NOMO-1 treated with DMSO at 0.1 percent for 48 hours (cell line): ENCODE results near the gene PLEKHA4.
A peak's percentile ranks its signal among the peaks of the same experiment; 100 is the strongest.
"Not testable (repeated sequence)": the region's sequence is repeated elsewhere in the genome, so short reads cannot be mapped to it uniquely, and the experiment has no call there.

ENCODE experiments used
- DNase-seq: peaks from one replicate; lab custom pipeline; 2025; ENCODE audit not compliant: unreplicated experiment; lab: John Stamatoyannopoulos, UW

The PLEKHA4 gene

DNA sequence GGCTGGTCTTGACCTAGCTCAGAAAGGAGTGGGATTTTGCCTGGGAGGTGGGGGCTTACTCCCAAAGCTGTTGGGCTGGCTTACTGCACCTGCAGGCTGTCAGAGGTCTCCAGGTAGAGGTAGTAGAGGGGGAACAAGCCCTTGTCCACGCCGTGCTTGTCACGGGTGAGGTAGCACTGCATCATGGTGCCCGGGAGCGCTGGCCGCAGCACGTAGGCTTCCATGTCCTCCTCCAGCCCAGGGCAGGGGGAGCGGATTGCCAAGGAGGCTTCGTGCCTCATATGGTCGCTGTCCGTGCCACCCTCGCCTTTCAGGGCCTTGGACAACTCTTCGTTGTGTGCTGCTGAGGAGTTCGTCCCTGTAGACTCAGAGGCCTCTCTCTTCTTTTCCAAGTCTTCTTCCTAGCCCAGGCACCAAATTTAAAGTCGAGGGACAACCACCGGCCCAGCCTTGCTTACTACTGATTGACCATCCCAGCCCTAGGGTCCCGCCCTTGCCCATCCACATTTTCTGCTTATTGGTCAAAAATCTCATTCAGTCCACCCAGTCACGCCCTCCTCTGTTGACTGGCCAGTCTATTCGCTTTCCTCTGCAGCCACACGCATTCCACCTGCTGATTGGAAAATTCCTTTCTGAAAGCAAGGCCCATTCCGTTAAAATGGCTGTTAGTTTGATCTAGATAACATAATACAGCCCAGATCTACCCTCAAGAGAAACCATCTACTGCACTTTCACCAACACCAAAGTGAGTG, 19.6 kb upstream of the PLEKHA4 start:
- no peak for DNase-seq

DNA sequence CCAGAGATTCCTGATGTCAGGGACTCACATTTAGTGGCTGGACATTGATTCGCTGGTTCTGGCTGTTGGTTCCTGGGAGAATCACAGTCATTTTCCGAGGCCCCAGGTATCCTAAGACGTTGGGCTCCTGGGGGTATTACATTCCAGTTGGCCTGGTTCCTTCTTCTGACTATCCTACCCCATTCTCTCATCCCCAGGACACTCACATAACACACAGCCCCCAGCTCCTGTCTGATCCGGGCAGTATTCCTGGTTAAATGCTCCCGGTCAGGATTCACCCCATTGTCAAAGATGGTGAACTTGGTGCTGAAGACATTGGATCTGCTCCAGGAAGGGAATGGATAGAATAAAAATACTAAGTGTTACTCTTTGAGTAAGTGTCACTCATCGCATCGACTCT, 15.3 kb upstream of the PLEKHA4 start:
- DNase-seq: no peak

DNA sequence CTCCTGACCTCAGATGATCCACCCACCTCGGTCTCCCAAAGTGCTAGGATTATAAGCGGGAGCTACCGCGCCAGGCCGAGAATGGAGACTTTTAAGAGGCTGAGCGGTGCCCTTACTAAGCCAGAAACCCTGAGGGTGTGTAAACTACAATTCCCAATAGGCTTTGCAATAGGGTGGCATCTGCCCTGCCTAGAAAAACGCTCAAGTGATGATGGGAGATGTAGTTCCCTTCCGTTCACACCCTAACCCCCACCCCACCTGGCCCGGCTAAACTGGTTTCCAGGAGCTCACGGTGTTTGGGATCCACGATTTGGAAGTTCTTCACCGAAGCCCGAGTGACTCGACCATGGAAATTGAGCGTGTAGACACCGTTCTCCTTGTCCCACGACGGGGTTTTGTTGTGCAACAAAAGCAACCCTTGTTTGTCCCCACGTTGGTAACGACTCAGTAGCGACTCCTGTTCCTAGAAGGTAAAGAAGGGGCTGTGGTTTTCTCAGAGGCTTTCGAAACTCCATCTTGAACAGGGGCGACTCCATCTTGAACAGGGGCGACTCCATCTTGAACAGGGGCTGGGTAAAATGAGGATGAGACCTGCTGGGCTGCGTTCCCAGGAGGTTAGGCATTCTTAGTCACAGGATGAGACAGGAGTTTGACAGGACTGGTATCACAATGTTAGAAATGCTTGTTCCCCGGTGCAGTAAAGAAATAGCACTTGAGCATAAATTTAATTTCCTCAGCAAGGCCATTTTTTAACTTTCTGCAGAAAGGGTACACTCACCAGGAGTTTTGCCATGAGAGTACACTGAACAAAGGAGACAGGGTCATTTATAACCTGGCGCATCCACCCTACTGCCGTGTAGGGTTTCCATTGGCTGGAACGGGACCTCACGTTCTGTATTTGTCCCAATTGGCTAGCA, 13.6 kb upstream of the PLEKHA4 start:
- DNase-seq: no peak

DNA sequence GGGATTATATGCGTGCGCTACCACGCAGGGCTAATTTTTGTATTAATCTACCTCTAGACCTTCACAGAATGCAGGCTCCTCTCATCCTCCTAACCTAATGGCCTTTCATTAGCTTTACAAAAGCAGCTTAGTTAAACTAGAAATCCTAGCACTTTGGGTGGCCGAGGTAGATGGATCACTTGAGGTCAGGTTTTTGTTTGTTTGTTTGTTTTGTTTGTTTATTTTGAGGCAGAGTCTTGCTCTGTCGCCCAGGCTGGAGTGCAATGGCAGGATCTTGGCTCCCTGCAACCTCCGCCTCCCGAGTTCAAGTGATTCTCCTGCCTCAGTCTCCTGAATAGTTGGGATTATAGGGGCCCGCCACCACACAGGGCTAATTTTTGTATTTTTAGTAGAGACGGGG, 11.3 kb upstream of the PLEKHA4 start:
- DNase-seq: not testable (repeated sequence)

DNA sequence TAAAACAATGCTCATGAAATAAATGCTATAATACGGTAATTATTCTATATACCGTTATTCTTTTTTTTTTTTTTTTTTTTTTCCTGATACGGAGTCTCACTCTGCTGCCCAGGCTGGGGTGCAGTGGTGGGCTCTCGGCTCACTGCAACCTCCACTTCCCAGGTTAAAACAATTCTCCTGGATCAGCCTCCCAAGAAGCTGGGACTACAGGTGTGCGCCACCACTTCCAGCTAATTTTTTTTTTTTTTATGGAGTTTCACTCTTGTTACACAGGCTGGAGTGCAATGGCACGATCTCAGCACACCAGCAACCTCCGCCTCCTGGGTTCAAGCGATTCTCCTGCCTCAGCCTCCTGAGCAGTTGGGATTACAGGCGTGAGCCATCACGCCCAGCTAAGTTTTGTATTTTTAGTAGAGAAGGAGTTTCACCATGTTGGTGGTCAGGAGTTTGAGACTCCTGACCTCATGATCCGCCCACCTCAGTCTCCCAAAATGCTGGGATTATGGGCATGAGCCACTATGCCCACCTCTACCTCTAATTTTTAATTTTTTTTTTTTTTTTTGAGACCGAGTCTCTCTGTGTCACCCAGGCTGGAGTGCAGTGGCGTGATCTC, 10.7 kb upstream of the PLEKHA4 start:
- no peak for DNase-seq

DNA sequence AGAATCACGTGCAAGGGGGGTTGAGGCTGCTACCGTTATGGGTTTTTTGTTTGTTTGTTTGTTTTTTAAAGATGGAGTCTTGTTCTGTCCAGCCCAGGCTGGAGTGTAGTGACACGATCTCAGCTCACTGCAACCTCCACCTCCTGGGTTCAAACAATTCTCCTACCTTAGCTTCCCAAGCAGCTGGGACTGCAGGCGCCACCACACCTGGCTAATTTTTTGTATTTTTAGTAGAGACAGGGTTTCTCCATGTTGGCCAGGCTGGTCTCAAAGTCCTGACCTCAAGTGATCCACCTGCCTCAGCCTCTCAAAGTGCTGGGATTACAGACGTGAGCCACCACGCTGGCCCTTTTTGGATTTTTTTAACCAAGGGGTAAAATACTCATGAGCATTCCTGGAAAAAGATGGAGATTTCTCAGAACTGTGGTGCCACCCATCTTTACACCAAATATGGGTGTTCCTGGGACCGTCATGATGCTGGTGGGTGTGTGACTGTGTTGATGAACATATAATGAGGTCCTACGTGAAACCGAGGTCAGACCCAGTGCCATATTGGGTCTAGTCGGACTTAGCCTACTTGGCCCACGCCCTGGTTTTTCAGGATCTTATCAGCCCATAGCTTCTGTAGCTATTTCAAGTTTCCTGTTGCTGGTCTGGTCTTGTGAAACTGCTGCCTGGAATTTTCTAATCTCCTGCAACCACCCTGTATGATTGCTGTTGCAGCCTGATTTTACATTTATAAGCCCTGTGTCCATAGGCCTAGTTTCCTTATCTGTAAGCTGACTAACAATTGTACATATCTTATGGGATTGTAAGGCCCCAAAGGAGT, 10.0 kb upstream of the PLEKHA4 start:
- DNase-seq: no peak

DNA sequence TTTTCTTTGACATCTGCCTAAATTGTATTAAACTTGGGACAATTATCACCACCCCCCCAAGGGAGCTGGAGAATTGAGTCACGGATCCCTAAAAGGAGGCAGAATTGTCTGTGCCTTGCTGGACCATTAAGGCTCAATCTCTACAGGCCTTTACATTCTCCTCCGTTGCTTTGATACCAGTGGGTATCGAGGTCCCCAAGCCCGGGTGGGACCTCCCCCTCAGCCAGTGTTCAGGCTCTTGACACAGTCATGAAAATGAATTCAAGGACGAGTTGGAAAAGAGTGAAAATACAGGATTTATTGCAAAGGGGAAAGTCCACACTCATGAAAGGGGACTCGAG, 9.4 kb upstream of the PLEKHA4 start:
- no peak for DNase-seq

DNA sequence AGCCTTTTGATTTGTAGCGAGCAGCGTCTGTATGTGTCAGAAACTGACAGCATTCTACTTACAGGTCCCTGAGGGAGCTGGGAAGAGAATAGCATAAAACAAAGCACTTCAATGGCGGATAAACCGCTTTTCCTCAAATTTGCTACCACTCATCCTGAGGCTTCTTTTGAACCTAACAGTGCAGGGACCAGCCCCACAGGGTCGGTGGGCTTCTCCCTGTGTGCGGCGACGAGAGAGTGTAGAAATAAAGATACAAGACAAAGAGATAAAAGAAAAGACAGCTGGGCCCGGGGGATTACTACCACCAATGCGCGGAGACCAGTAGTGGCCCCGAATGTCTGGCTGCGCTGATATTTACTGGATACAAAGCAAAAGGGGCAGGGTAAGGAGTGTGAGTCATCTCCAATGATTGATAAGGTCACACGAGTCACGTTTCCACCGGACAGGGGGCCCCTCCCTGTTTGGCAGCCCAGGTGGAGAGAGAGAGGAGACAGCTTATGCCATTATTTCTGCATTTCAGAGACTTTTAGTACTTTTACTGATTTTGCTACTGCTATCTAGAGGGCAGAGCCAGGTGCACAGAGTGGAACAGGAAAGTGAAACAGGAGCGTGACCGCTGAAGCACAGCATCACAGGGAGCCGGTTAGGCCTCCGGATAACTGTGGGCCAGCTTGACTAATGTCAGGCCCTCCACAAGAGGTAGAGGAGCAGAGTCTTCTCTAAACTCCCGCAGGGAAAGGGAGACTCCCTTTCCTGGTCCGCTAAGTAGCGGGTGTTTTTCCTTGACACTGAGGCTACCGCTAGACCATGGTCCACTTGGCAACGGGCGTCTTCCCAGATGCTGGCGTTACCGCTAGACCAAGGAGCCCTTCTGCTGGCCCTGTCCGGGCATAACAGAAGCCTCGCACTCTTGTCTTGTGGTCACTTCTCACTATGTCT, 7.9 kb upstream of the PLEKHA4 start:
- DNase-seq: not testable (repeated sequence)

DNA sequence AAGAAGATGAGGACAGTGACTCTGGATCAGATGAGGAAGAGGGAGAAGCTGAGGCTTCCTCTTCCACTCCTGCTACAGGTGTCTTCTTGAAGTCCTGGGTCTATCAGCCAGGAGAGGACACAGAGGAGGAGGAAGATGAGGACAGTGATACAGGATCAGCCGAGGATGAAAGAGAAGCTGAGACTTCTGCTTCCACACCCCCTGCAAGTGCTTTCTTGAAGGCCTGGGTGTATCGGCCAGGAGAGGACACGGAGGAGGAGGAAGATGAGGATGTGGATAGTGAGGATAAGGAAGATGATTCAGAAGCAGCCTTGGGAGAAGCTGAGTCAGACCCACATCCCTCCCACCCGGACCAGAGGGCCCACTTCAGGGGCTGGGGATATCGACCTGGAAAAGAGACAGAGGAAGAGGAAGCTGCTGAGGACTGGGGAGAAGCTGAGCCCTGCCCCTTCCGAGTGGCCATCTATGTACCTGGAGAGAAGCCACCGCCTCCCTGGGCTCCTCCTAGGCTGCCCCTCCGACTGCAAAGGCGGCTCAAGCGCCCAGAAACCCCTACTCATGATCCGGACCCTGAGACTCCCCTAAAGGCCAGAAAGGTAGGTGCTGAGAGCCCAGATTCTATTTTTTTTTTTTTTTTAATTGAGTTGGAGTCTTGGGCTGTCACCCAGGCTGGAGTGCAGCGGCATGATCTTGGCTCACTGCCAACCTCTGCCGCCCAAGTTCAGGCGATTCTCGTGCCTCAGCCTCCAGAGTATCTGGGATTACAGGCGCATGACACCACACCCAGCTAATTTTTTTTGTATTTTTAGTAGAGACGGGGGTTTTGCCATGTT, 6.1 kb upstream of the PLEKHA4 start:
- peak; percentile 11 for DNase-seq

DNA sequence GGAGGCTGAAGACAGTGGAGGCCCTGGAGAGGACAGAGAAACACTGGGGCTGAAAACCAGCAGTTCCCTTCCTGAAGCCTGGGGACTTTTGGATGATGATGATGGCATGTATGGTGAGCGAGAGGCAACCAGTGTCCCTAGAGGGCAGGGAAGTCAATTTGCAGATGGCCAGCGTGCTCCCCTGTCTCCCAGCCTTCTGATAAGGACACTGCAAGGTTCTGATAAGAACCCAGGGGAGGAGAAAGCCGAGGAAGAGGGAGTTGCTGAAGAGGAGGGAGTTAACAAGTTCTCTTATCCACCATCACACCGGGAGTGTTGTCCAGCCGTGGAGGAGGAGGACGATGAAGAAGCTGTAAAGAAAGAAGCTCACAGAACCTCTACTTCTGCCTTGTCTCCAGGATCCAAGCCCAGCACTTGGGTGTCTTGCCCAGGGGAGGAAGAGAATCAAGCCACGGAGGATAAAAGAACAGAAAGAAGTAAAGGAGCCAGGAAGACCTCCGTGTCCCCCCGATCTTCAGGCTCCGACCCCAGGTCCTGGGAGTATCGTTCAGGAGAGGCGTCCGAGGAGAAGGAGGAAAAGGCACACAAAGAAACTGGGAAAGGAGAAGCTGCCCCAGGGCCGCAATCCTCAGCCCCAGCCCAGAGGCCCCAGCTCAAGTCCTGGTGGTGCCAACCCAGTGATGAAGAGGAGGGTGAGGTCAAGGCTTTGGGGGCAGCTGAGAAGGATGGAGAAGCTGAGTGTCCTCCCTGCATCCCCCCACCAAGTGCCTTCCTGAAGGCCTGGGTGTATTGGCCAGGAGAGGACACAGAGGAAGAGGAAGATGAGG, 5.3 kb upstream of the PLEKHA4 start:
- DNase-seq: peak; percentile 27

DNA sequence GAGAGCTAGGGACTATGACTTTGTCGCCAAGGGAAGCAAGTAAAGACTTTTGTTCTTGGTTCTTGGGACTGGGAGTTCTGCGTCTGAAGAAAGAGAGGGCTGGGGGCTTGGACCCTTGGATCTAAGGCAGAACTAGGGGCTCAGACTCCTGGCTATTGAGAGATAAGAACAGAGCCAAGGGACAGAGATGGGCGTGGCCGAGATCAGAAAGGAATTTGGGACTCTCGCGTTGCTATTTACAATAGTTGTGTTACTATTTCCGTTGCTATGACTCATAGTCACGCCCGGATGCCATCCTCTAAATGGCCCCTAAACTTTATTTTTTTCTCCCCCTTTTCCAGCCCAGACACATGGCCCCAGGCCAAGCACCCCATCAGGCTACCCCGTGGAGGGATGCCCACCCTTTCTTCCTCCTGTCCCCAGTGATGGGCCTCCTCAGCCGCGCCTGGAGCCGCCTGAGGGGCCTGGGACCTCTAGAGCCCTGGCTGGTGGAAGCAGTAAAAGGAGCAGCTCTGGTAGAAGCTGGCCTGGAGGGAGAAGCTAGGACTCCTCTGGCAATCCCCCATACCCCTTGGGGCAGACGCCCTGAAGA, 4.6 kb upstream of the PLEKHA4 start:
- peak; percentile 96 for DNase-seq

DNA sequence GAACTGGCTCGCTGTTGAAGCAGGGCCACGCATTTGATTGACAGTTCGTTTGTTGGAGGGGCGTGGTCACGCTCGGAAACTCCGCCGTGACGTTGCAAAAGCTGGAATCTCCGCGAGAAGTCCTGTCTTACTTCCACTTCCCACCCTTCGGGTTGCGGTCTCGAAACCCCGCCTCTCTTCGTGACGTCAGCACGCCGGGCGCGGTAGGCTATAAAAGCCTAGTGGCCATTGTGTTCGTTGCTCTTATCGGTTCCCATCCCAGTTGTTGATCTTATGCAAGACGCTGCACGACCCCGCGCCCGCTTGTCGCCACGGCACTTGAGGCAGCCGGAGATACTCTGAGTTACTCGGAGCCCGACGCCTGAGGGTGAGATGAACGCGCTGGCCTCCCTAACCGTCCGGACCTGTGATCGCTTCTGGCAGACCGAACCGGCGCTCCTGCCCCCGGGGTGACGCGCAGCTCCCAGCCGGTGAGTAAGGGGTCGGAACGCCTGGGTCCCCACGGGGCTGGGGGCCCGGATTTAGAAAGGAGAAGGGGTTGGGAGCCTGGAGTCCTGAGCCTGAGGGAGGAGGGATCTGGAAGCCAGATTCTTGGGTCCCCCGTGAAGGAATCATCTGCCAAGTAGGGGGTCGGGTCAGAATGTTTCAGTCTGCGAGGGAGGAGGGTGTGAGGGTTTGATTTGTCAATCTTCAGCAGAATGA, 3.9 kb upstream of the PLEKHA4 start, which contains the start of gene PPP1R15A:
Gene PPP1R15A (plus strand): TSS at position 240 of the 702 bp plus-strand sequence. CDS start 813 bp downstream, outside the sequence.
- peak; percentile 95 for DNase-seq

DNA sequence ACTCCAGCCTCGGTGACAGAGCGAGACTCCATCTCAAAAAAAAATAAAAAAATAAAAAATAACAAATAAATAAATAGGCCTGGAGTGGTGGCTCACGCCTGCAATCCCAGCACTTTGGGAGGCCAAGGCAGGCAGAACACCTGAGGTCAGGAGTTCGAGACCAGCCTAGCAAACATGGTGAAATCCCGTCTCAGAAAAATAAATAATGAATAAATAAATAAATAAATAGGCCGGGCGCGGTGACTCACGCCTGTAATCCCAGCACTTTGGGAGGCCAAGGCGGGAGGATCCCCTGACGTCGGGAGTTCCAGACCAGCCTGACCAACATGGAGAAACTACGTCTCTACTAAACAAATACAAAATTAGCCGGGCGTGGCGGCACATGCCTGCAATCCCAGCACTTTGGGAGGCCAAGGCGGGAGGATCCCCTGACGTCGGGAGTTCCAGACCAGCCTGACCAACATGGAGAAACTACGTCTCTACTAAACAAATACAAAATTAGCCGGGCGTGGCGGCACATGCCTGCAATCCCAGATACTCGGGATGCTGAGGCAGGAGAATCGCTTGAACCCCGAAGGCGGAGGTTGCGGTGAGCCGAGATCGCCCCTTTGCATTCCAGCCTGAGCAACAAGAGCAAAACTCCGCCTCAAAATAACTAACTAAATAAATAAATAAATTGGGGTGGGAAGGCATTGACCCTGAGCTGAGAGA, 3.2 kb upstream of the PLEKHA4 start:
- DNase-seq: not testable (repeated sequence)

DNA sequence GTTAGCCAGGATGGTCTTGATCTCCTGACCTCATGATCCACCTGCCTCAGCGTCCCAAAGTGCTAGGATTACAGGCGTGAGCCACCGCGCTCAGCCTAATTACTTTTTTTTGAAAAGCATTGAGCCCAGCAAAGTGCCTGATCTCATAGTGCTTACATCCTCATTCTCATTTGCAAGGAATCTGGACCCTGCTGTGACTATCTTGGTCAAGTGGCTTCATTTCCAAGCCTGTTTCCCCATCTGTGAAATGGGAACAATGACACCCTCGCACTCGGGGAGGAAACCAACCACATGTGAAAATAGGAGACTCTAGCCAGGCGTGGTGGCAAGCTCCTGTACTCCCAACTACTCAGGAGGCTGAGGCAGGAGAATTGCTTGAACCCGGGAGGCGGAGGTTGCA, 1.6 kb upstream of the PLEKHA4 start:
- DNase-seq: no peak

DNA sequence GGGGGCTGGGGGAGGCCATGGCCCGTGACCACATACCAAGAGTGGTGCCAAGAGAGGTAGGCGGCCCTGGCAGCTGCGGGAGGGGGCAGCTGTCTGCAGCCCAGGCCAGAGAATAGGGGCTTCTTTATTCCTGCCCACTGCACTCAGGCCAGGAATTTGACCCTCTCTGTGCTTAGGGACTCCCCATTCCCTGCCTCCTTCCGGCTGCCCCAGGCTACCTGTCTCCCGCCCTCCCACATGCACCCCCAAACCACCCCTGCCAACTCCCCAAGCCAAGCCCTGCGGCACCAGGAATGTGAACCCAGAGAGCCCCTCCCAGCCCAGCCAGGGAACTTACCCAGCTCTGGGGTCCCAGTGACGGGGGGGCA, 687 bp downstream of the PLEKHA4 start:
- no peak for DNase-seq

DNA sequence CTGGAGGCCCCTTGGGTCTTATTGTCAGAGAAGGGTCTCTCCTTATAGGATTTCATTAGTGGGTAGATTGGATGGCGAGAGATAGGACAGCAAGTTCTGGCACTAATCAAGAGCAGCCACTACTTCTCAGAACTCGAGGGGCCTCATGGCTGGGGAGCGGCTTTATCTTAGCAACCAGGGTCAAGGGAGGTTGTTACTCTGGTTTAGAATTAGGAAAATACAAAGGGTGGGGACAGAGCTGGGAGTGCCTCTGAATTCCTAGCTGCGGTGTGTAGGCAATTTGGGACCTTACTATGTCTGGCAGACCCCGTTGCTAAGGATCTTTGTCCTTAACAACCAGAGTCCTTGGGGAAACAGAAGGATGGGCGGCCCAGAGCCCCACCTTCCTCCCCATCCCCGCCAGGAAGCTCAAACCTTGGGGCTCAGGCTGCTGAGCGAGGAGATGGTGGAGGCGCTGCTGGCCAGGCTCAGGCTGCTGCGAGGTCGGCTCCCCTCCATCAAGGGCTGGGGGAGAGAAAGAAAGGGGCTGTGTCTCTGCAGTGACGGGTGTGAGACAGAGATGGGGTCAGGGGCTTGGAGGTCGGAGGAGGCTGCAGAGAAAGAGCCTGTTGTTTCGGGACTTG, 1.2 kb downstream of the PLEKHA4 start:
- no peak for DNase-seq
